GM08714 (cell line): Measurements from ENCODE around the gene PPM1M.
"Not testable (repeated sequence)": the region's sequence is repeated elsewhere in the genome, so short reads cannot be mapped to it uniquely, and the experiment has no call there.

Experiments
- H3K4me3 ChIP-seq: fragments of 200-500 bp; sonication (Bioruptor generic); 2 replicates; pipeline ENCODE4 v1.5.1; 2014; ENCODE audit warnings: mild to moderate bottlenecking, low read length, inconsistent platforms
- ZNF274 ChIP-seq: IDR thresholded peaks from 2 replicates; pipeline ENCODE4 v1.6.1; 2012; ENCODE audit warnings: mild to moderate bottlenecking, low read depth, low read length

PPM1M gene

GRCh38 chr3:52280050-52280461 lies 34.5 kb downstream of the PPM1M start:
- no peak overlapping the region for H3K4me3 ChIP-seq
- TF ChIP-seq ZNF274: no peak

GRCh38 chr3:52281981-52282801 lies 36.6 kb downstream of the PPM1M start:
- no peak overlapping the region for H3K4me3 ChIP-seq
- no peak for TF ChIP-seq ZNF274

- H3K4me3 ChIP-seq: no peak overlapping the region
Measured at GRCh38 chr3:52283306-52283705, 37.7 kb downstream of the PPM1M start.

GRCh38 chr3:52284051-52284450 lies 38.5 kb downstream of the PPM1M start:
- not testable (repeated sequence) for H3K4me3 ChIP-seq

More at GRCh38 chr3:52283306-52283705, 37.7 kb downstream of the PPM1M start:
- no peak for TF ChIP-seq ZNF274

GRCh38 chr3:52286777-52287110 lies 41.2 kb downstream of the PPM1M start:
- peak overlapping the region; percentile 84 for H3K4me3 ChIP-seq
- TF ChIP-seq ZNF274: no peak

- H3K4me3 ChIP-seq: peak overlapping the region; percentile 84
- no peak for TF ChIP-seq ZNF274
Measured at GRCh38 chr3:52288674-52289073, 43.1 kb downstream of the PPM1M start.

GRCh38 chr3:52289338-52289746 lies 43.8 kb downstream of the PPM1M start:
- no peak overlapping the region for H3K4me3 ChIP-seq
- TF ChIP-seq ZNF274: no peak

- no peak overlapping the region for H3K4me3 ChIP-seq
- TF ChIP-seq ZNF274: no peak
Measured at GRCh38 chr3:52289747-52290595, 44.4 kb downstream of the PPM1M start.

- TF ChIP-seq ZNF274: no peak
Measured at GRCh38 chr3:52290596-52291507, 45.3 kb downstream of the PPM1M start.

GRCh38 chr3:52291508-52292181 lies 46.1 kb downstream of the PPM1M start:
- TF ChIP-seq ZNF274: no peak
- H3K4me3 ChIP-seq: no peak overlapping the region

More at GRCh38 chr3:52290596-52291507, 45.3 kb downstream of the PPM1M start:
- no peak overlapping the region for H3K4me3 ChIP-seq

GRCh38 chr3:52292247-52293065 lies 46.9 kb downstream of the PPM1M start:
- H3K4me3 ChIP-seq: no peak overlapping the region
- TF ChIP-seq ZNF274: no peak

GRCh38 chr3:52293491-52294319 lies 48.1 kb downstream of the PPM1M start:
- TF ChIP-seq ZNF274: no peak
- no peak overlapping the region for H3K4me3 ChIP-seq
